Measurements from ENCODE around the gene HPN.
A peak's percentile ranks its signal among the peaks of the same experiment; 100 is the strongest.
"Not testable (repeated sequence)": the region's sequence is repeated elsewhere in the genome, so short reads cannot be mapped to it uniquely, and the experiment has no call there.

Gene HPN

DNA sequence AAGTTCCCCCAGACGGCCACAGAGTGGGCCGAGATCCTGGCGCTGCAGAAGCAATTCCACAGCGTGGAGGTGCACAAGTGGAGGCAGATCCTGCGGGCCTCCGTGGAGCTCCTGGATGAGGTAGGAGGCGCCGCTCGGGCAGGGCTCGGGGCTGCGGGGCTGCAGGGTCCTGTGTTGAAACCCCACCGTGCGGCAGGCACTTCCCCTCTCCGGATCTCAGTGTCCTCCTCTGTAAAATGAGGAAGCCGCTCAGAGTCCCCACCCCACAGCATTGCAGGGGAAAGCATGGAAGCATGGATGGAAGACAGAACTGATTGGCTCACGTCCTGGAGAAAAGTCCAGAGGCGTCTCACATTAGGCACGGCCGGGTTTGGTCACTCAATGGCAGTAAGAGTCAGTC is 18.1 kb upstream of the HPN start:
- Histone ChIP-seq H3K27ac (no peak overlapping the region), H3K4me3 (no peak overlapping the region)

DNA sequence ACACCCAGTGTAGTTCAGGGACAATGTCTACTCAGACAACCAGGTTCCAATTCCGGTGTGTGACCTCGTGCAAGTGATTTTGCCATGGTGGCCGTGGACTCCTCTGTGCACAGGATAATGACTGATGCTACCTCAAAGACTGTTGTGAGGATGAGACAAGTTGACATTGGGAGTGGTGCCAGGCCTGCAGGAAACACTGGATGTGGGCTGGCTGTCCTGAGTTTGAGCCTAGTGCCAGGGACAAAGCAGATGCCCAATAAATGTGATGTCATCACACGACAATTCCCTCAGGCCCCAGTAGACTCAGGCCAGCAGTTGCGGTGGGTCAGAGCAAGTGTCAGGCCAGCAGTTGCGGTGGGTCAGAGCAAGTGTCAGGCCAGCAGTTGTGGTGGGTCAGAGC is 17.4 kb upstream of the HPN start:
- no peak overlapping the region for H3K4me3 ChIP-seq
- H3K27ac ChIP-seq, result no peak overlapping the region

DNA sequence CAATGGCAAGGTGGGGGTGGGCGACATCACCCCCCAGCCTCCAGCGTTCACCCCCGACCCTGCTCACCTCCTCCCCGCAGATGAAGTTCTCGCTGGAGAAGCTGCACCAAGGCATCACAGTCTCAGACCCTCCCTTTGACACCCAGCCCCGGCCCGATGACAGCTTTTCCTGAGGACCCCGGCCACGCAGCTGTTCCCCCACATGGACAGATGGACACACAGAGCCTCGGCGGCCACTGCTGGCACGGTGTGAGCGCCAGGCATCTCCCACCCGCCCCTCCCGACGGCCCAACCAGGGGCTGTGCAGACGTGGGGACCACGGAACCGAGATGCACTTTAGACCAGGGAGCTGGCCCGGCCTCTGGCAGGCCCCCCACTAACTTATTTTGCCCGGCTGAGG is 15.6 kb upstream of the HPN start:
- H3K27ac ChIP-seq, result no peak overlapping the region
- H3K4me3 ChIP-seq, result no peak overlapping the region

DNA sequence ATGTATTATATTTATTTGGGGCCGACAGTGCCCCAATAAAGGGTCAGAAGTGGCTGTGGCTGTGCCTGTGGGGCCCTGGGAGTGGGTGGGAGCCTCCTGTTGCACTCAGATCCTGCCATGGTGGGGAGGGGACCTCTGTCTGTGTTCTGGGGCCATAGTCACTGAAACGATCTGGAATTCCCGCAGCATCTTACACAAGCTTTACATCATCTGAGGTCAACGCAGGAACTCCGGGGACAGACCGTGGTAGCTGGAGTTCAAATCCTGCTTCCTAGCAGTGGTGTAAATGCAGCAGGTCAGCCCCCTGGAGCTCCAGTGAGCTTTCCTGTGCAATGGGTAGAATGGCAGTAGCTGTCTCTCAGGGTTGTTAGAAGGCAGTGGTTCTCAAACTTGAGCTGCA is 15.1 kb upstream of the HPN start:
- no peak overlapping the region for H3K27ac ChIP-seq

DNA sequence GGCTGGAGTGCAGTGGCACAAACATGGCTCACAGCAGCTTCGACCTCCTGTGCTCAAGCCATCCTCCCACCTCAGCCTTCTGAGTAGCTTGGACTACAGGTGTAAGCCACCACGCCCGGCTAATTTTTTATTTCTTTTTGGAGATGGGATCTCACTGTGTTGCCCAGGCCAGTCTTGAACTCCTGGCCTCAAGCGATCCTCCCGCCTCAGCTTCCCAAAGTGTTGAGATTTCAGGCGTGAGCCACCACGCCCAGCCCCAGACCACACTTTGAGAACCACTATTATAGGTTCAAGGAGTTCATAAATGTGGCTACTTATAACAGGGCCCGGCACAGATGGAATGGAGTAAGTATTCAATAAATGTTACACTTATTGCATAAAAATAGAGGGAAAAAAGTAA is 14.5 kb upstream of the HPN start:
- Histone ChIP-seq H3K27ac (no peak overlapping the region), H3K4me3 (no peak overlapping the region)

More for the DNA sequence above, 15.1 kb upstream of the HPN start:
- H3K4me3 ChIP-seq, result no peak overlapping the region

DNA sequence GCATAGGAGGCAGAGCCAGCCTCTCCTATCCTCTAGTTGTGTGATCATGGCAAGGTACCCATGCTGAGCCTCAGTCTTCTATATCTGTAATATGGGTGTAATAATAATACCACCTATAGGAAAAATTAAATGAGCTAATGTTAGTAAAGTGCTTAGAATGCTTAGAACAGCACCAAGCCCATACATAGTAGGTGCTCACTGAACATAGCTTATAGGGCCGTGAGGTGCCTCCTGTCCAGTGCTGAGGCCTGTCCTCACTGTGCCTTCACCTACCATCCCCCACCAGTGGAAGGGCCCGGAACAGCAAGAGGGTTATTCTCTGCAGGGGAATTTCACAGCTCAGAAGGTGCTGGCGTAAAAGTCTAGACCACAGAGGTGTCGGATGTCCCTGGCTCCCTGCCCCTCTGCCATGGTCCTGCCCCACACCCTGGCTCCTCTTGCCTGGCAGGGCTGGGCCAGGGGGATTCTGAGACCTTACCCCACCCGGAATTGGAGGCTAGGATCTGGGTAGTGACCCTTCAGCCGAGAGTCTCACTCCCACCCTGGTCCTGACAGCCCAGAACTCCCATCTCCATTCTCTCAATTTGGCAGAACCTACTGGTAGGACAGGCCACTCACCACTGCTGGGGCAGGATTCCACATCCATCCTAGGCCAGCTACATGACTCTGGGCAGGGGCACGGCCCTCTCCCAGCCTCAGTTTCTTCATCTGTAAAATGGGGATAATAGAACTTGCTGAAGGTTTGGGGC is 13.5 kb upstream of the HPN start:
- Histone ChIP-seq H3K27ac (no peak overlapping the region), H3K4me3 (no peak overlapping the region)

DNA sequence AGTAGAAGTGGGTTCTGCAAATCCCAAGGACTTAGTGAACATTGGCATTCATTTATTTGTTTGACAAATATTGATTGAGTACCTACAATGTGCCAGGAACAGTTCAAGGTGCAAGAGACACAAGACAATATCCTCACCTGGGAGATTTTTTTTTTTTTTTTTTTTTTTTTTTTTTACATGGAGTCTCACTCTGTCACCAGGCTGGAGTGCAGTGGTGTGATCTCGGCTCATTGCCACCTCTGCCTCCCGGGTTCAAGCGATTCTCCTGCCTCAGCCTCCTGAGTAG is 13.0 kb upstream of the HPN start:
- H3K27ac ChIP-seq, H3K4me3 ChIP-seq: not testable (repeated sequence)

DNA sequence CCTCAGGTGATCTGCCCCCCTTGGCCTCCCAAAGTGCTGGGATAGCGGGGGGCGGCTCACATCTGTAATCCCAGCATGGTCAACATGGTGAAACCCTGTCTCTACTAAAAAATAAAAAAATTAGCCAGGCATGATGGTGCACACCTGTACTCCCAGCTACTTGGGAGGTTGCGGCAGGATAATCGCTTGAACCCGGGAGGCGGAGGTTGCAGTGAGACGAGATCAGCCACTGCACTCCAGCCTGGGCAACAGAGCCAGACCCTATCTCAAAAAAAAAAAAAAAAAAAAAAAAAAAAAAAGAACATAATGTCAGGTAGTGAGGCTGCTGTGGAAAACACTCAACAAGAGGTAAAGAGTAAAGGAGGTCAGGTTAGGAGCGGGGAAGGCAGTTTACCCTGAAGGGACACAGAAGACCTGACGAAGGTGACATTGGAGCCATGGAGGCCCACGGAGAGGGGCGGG is 12.2 kb upstream of the HPN start:
- H3K4me3 ChIP-seq, H3K27ac ChIP-seq: not testable (repeated sequence)

DNA sequence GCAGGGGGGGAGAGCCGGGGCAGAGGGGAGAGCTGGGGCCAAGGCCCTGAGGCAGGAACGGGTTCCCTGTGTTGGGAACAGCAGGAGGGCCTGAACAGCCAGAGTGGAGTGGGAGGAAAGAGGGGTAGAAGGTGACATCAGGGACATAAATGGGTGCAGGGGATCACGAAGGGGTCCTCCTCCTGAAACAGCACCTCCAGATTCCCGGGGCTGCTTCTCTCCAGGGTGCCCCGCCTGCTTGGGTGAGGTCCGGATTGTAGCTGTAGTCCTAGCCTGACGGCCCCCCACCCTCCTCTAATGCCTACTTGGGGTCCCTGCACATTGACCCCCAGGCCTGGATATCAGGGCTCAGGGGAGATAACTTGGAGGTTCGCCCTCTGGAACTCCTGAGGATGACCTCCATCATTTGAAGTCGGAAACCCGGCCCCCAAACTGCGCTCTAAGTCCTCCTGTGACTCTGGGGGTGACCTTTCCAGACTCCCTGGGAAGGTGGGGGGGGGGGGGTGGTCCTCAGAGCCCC is 11.7 kb upstream of the HPN start:
- H3K4me3 ChIP-seq, result peak overlapping the region; percentile 15 to 57 (median 33)
- H3K27ac ChIP-seq, result no peak overlapping the region

DNA sequence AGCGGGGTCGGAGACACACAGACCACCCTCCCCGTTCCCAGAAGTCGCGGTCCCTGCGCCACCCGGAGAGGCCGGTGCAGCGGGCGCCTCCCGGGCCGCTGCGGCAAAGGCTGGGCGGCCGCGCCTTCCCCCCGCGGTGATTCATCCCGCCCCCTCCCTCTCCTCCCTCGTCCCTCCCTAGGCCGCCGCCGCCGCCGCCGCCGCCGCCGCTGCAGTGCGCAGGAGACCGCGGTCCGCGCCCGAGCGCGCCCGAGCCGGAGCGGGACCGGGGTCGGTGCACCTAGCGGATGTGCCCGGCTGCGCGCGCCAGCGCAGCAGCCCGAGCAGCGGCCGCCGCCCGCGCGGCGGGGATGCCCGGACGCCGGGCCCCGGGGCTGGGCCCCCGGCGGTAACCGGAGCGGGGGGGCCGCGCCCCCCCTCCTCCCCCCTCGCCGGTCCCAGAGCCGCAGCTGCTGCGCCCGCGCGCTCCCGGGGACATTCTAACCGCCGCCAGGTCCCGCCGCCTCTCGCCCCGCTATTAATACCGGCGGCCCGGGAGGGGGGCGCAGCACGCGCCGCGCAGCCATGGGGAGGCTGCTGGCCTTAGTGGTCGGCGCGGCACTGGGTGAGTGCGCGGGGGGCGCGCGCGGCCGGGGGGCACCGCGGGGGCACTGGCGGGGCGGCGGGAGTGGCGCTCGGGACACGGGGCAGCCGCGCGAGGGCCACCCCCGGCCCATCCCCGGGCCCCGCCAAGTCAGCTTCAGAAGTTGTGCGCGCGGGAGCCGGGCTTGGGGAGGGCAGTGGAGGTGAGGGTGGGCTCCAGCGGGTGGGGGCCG is 11.1 kb upstream of the HPN start, which contains the start of gene SCN1B:
TSS of gene SCN1B (plus strand) at position 214 of the 815 bp plus-strand sequence. CDS start at position 565, 351 bp downstream.
- Histone ChIP-seq H3K4me3 (peak within 1 kb of the TSS; percentile 26 to 57 (median 33)), H3K27ac (peak within 1 kb of the TSS in 4 of 21 experiments; percentile 11 to 55 (median 22))

DNA sequence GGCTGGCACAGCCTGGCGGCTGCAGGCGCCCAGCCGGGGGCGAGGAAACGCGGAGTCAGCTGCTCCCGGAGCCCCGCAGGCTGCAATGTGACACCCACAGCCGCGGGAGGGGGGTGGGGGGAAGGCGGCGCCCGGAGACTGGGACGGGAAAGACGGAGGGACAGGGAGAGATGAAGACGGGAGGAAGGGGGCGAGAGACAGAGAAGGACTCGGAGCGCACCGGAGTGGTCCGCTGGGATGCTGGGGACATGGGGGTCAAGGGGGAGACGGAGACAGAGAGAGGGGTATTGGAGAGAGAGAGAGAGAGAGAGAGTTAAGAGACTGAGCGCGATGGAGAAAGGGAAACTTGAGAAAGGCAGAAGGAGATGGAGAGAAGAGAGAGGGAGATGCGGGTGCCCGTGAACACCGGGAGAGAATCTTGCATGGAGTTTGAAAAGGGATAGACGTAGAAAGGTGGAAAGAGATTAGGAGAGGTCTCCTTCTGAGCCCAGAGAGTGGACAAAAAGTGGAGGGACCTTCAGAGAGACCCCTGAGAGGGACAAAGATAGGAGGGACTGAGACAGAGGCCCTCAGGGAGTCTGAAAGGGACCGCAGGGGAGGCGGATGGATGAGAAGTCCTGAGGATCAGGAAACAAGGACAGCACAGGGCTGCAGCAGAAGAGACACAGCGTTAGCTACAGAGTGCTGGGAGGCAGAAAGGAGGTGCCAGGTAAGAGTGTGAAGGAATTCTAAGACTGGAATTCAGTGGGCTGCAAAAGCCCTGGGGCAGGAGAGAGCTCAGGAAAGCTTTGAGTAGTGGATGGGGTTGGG is 10.2 kb upstream of the HPN start:
- peak overlapping the region in 4 of 21 experiments; percentile 11 to 55 (median 22) for H3K27ac ChIP-seq
- H3K4me3 ChIP-seq, result peak overlapping the region; percentile 26 to 57 (median 33)

DNA sequence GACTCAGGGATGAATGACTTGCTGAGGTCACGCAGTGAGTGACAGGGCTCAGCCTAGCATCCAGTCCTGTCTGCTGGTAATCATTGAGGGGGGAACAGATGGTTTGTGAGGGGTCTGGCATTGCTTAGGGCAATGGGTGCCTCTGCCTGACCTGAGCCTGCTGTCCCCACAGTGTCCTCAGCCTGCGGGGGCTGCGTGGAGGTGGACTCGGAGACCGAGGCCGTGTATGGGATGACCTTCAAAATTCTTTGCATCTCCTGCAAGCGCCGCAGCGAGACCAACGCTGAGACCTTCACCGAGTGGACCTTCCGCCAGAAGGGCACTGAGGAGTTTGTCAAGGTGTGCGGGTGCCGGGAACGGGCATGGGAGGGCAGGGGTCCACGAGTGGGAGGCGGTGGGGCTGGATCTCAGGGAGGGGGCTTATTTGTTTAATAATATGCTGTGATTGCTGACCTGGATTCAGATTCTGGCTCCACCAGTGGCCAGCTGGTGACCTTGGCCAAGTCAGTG is 9.1 kb upstream of the HPN start:
- Histone ChIP-seq H3K27ac (no peak overlapping the region), H3K4me3 (no peak overlapping the region)

DNA sequence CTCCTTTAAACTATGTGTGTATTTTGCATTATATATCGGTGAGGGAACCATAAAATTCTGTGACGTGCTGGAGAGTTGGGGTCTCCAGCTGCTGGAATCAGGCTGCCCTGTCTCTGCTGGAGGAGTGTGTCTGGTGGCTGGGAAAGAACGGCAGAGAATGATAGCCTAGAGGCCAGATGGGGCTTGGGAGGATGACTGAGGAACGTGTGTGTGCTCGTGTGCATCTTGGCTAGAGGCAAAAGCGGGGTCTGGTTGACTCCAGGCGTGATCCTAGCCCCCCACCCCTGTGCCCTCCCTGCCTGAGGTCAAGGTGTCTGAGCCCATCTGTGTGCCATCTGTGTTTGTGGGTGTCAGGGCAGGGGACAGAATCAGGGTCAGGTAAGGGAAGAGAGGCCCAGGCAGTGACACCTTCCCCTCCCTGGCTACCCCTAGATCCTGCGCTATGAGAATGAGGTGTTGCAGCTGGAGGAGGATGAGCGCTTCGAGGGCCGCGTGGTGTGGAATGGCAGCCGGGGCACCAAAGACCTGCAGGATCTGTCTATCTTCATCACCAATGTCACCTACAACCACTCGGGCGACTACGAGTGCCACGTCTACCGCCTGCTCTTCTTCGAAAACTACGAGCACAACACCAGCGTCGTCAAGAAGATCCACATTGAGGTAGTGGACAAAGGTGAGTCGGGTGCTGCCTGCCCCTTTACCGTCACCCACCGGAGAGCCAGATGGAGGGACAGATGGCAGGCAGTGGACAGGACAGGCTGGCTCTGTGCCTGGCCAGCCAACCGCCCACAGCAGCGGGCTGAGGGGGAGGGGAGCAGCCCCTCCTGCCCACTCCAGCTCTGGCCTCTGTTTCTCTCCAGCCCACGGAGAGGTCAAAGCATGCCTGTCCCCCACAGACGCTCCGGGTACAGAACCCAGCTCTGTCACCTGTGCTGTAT is 8.2 kb upstream of the HPN start:
- Histone ChIP-seq H3K27ac (no peak overlapping the region), H3K4me3 (no peak overlapping the region)

DNA sequence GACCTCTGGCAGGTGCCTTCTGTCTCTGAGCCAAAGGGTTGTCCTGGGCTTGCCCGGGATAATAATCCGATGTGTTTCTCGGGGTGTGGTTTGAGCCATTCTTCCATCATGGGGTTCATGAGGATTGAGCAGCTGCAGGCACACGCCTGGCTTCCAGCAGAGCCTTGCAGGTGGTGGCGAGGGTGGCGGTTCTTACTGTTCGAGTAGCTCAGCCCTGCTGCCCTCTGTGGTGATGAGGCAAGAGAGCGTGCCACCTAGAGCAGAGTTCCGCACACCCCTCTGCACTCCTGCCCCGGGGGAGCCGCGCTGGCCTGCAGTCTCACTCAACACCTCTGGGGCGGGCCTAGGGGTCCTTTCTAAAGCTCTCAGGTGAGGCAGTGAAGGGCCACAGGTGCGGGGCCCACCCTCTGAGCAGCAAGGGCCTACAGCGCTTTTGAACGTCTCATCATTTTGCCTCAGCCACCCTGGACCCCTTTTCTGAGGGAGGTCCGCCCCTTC is 7.5 kb upstream of the HPN start:
- H3K27ac ChIP-seq, result no peak overlapping the region

DNA sequence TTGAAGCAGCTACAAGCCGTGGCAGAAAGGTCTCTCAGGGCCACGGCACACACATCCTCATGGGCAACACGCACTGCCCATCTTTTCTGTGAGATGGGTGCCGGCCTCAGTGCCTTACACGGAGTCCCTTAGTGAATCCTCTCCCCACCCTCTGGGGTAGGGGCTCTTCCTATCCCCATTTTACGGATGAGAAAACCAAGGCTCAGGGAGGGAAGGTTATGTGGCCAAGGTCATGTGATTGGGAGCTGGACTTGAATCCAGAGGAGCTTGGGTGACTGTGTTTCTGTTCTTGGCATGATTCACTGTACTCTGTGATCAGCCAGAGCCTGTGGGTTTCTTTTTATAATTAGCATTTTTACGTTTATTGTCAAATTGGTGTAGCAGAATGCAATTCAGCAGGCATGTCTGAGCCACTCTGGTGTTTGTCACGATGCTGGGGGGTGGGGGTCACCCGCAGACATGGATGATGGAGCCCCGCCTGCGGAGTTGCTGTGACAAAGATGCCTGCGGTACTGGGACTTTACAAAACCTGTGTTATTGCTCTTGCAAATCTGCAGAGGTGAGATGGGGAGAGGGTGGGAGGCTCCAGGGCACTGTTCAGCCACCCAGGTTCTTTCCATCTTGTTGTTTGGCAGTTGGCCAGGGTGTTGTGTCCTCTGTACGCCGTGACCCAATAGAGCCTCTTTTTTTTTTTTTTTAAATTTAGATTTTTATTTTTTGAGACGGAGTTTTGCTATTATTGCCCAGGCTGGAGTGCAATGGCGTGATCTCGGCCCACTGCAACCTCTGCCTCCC is 6.7 kb upstream of the HPN start:
- Histone ChIP-seq H3K4me3 (no peak overlapping the region), H3K27ac (no peak overlapping the region)

More for the DNA sequence above, 7.5 kb upstream of the HPN start:
- H3K4me3 ChIP-seq, result no peak overlapping the region

DNA sequence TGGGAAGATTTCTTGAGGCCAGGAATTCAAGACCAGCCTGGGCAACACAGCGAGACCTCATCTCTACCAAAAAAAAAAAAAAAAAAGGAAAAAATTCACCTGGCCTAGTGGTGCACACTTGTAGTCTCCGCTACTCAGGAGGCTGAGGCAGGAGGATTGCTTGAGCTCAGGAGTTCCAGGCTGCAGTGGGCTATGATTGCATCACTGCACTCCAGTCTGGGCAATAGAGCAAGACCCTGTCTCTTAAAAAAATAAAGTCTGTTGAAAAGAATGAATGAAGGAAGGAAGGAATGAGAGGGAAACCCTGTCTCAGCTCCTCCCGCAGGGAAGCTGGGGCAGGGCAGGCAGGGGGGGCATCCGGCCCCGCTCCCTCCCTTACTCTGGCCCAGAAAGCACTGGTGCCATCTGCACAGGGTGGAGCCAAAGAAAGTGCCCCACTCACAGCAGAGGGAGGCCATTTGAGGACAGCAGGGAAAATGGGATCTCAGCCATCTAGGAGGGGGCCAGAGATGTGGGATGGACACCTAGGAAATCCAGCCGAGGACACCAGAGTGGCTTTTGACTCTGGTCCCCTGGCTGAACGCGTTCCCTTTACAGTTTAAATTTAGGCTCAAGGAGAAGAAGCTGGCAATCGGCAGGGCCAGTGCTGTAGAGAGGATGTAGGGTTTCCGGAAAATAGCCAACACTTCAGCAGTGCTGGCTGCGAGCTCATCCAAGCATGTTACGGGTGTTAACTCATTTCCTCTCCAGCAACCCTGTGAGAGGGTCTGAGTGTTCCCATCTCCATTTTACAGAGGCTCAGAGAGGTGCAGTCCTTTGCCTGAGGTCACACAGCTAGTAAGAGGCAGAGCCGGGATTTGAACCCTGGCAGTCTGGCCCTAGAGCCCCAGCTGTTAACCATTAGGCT is 3.6 kb upstream of the HPN start:
- H3K4me3 ChIP-seq, result no peak overlapping the region
- no peak overlapping the region for H3K27ac ChIP-seq

Data from skin epidermis (tissue), 12 donors.